HepG2 (cell line): ENCODE results near the gene ZBTB32. TPM values are rescaled to one million over a fixed set of nuclear protein-coding genes. Genes with fewer than 3 reads are reported as not detected.

Experiments
- AKAP8 ChIP-seq: sonication (generic); formaldehyde crosslinking; IDR thresholded peaks from 2 replicates; pipeline ENCODE4 v1.5.1; 2020; ENCODE audit warnings: mild to moderate bottlenecking, missing genetic modification reagents
- ETV5 ChIP-seq: IDR thresholded peaks from 2 replicates; pipeline ENCODE4 v1.6.1; 2018; ENCODE audit warnings: missing biosample characterization, missing genetic modification reagents, inconsistent platforms, borderline replicate concordance
- ETV6 ChIP-seq: sonication (generic); formaldehyde crosslinking; conservative IDR thresholded peaks from 2 replicates; pipeline ENCODE4 v1.4.0; 2020; ENCODE audit warnings: missing genetic modification reagents
- NFAT5 ChIP-seq: sonication (generic); formaldehyde crosslinking; IDR thresholded peaks from 2 replicates; pipeline ENCODE4 v1.4.0; 2020; ENCODE audit warnings: missing genetic modification reagents
- SNAPC5 ChIP-seq: sonication (generic); formaldehyde crosslinking; IDR thresholded peaks from 2 replicates; pipeline ENCODE4 v1.8.1; 2023; ENCODE audit warnings: mild to moderate bottlenecking, missing genetic modification reagents, borderline replicate concordance
- TRAFD1 ChIP-seq: sonication (generic); formaldehyde crosslinking; IDR thresholded peaks from 2 replicates; pipeline ENCODE4 v1.5.1; 2020; ENCODE audit warnings: missing genetic modification reagents, mild to moderate bottlenecking, borderline replicate concordance
- ZBTB34 ChIP-seq: sonication (generic); formaldehyde crosslinking; IDR thresholded peaks from 2 replicates; pipeline ENCODE4 v1.8.0; 2022; ENCODE audit warnings: mild to moderate bottlenecking, missing genetic modification reagents
- polyA plus RNA-seq, 8 experiments: library from polyadenylated mRNA; depleted of rRNA in 3 of 8; stranded (reverse) in 7 of 8; unstranded in 1 of 8; fragments of >200 nt; fragmentation: Illumina TruSeq in 4 of 8; extraction: Trizol in 4 of 8; gene quantifications; 2 replicates each; pipeline versions ENCODE4 v1.2.1 to v1.2.3, GENCODE V29; 2011 to 2016; ENCODE audit warnings: low read depth in 4 of 8, missing spikeins in 1 of 8, mixed read lengths in 1 of 8; ENCODE audit not compliant: insufficient read depth in 1 of 8
- total RNA-seq, 5 experiments: library from RNA; depleted of rRNA; stranded (reverse); fragments of >200 nt; fragmentation: Illumina TruSeq; extraction: Trizol; gene quantifications; 2 replicates each; pipeline ENCODE4 v1.2.3, GENCODE V29; 2016; ENCODE audit warnings: low read depth in 1 of 5
- TF ChIP-seq, protein P1 (sequence below): IDR thresholded peaks from 2 replicates; pipeline ENCODE4 v1.4.0; 2020; ENCODE audit warnings: mild to moderate bottlenecking, missing genetic modification reagents

ZBTB32 gene
- total and polyA plus RNA-seq, 2 of the 13 experiments (the other 11 are each of a cell fraction or from before 2014, with no cell fraction given): not detected

DNA sequence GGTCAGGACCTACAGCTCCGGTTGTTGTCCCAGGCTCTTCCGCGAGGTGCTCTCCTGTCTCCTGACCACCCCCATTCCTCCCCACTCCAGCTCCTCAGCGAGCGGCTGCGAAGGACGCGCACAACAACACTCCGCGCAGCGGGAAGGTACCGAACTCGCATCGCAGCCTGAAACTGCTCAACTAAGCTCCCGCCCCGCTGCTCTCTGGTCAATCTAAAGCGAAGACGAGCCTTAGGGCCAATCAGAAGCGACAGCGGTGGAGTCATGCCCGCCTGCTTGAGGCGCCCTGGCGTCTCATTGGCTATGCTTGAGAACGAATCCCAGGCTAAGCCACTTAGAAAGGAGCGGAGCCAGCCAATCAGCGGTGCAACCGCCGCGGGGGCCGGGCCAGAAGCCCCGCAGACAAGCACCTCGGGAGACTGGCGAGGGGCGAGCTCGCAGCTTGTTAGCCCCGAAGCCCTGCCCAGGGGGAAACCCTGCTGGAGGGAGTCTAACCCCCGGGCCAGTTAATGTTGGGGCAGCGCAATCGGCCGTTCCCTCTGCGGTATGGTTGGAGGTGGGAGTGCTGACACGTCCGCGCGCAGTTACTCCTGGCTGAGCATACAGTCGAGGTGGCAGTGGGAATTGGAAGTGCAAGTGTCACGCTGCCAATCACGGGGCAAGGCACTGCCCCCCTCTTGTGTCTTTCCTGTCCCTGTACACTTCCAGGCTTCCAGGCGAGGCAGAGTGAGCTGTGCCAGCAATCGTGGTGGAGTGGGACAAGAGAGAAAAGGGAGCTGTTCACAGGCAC is 1.9 kb upstream of the ZBTB32 start (continued):
- TF ChIP-seq NFAT5 (CRISPR knock-in tag) (no peak), ZBTB34 (CRISPR knock-in tag) (no peak), SNAPC5 (CRISPR knock-in tag) (0 out of 2 replicates have a peak, but pooled peaks have one; percentile 8), ETV5 (CRISPR knock-in tag) (no peak), TRAFD1 (CRISPR knock-in tag) (no peak), AKAP8 (CRISPR knock-in tag) (no peak), ETV6 (CRISPR knock-in tag) (no peak; the same call in 1 of the 2 replicates)
- TF ChIP-seq, protein P1, sequence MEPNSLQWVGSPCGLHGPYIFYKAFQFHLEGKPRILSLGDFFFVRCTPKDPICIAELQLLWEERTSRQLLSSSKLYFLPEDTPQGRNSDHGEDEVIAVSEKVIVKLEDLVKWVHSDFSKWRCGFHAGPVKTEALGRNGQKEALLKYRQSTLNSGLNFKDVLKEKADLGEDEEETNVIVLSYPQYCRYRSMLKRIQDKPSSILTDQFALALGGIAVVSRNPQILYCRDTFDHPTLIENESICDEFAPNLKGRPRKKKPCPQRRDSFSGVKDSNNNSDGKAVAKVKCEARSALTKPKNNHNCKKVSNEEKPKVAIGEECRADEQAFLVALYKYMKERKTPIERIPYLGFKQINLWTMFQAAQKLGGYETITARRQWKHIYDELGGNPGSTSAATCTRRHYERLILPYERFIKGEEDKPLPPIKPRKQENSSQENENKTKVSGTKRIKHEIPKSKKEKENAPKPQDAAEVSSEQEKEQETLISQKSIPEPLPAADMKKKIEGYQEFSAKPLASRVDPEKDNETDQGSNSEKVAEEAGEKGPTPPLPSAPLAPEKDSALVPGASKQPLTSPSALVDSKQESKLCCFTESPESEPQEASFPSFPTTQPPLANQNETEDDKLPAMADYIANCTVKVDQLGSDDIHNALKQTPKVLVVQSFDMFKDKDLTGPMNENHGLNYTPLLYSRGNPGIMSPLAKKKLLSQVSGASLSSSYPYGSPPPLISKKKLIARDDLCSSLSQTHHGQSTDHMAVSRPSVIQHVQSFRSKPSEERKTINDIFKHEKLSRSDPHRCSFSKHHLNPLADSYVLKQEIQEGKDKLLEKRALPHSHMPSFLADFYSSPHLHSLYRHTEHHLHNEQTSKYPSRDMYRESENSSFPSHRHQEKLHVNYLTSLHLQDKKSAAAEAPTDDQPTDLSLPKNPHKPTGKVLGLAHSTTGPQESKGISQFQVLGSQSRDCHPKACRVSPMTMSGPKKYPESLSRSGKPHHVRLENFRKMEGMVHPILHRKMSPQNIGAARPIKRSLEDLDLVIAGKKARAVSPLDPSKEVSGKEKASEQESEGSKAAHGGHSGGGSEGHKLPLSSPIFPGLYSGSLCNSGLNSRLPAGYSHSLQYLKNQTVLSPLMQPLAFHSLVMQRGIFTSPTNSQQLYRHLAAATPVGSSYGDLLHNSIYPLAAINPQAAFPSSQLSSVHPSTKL (CRISPR knock-in tag): no peak
